ENCODE data around the gene TTC12. TPM values are rescaled to one million over a fixed set of nuclear protein-coding genes. Genes with fewer than 3 reads are reported as not detected.
"Not testable (repeated sequence)": the region's sequence is repeated elsewhere in the genome, so short reads cannot be mapped to it uniquely, and the experiment has no call there.

TTC12 gene
- polyA plus RNA-seq, 1 donor = 10.8 TPM

DNA sequence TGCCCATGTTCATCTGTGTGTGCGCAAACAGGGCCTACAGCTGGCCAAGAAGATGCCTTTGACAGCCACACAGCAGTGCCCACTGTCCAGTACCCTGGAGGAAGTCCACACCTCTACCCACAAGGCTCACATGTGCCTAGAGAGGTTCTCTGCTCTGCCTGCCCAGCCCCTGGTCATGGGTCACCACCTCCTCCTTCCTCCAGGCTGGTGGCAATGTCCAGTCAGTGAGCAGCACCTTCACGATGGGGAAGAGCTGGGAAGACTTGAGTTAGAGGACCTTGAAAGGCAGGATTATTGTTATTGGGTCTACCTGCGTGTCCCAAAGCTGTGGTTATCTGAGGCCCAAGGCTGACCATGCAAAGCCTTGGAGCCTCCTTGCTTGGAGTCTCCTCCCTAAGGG, 28.4 kb upstream of the TTC12 start:
- DNase-seq = no peak

DNA sequence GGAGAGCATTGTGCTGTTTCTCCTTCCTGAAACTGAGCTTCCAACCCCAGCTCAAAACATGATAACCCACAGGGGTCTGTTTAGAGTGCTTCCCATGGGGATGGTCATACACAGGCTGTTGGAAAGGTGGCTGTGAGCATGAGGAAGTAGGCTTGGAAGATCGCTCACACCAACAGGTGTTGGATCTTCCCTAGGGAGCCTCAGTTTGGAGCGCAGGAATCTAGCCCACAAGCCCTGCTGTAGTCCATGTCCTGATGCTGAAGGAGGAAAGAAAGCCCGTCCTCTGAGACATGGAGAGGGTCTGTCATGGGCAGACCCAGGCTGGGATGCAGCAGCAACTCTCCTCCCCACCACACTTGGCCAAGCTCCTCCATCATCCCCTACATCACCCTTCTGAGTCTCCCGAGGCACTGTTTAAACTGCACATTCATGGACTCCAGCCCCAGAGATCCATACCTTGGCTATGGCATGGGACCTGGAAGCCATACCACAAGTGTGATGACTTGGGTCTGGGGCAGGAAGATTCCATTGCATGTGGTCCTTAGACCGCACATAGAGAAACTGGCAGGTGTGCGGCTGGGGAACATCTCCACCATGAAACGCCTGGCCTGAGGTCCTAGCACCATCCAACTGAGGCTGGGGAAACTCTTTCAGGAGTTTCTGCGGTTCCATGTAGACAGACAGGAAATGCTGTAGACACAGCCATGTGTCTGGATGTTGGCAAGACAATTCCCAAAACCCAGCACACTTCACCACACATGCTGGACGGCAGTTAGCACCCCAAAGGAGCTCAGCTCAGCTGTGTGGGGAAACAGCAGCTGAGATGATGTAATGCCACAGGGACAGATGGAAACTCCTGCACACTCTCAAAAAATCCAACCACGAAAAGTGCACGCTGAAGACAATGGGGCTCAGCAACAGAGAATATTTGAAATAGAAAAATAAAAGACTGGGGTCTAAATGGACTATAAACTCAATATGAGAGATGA, 27.6 kb upstream of the TTC12 start:
- DNase-seq = peak; percentile 26

DNA sequence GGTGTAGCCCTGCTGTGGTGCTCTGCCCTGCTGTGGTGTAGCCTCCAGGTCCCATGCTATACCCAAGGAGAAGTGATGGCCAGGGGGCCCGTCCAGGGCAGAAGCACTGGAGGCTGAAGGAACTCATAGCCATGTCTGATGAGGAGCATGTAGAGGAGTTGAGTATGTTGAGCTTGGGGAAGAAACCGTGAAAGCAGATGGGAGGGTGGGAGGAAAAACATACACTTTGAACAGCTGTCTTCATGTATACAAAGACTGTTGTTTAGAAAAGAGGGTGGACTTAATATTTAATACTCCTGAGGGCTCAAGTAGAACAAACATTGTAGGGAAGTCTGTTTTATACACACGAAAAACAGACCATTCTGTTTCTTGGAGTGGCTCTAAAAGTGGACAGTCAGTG, 26.6 kb upstream of the TTC12 start:
- DNase-seq = no peak

DNA sequence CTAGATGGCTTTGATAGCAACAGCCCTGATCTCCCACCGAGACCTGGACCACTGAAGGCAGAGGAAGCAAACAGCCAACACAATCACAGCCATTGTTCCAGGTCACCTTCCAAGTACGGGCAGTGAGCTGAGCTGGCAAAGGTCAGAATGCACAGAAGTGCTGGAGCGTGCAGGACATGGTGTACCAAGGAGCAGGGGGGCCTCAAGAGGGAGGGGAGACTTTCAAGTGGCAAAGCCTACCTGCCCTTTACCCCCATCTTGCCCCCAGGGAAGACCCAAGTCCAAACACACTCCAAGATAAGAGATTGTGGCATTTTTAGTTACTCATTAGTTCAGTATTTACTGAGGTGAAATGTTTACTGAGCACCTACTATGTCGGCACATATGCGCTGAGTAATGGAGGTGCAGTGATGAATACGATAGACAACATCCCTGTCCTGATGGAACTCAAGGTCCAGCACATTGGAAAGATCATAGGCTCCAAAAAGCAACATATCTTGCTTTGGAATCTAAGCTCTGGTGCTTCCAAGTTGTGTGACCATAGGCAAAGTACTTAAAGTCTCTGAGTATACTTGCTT, 26.0 kb upstream of the TTC12 start:
- no peak for DNase-seq

DNA sequence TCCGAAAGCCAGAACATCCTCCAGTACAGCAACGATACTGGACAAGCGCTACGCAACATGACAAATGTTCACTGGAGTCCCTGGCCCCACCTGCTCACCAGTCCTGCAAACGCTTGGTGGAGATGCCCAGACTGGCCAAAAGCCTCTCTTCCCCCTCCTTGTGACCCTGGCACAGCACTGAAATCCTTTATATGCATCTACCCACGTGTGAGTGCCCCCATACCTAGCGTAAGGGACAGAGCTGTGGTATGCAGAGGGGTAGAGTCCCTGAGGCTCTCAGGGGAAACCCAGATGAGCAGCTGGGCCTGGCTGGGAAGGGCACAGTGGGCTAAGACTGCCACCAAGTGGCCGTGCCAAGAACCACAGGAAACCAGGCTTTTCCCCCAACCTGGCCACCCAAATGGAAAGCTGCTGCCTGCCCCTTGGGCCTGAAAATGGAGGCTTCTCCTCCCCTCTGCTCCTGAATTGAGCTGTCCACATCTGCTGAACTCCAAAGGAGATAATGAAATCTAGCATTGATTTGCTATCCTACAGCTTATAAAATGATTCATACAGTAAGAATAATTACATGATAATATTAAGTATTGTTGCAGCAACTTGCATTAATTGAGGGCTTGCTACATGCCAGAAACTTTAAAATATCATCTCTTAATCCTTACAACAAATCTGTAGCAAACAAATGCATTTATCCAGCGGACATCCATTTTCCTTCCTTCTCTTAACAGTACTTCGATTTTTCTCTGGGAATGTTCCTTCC, 24.8 kb upstream of the TTC12 start:
- peak; percentile 40 for DNase-seq

DNA sequence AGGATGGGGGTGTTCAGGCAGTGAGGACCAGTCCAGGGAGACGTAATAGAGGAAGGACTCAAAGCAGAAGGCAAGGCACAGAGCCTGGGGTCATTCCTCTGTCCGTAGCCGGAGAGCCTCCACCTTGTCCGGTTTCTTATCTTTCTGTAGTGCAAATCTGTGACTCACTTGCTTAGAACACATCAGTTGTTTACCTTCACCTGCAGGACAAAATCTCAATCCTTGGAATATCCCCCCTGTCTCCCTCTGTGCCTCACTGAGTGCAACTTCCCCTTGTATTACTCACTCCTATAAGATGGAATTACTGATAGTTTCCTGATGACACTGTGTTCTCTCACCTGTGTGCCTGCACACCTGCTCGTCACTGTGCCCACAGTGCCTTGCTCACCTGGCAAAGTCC, 20.4 kb upstream of the TTC12 start:
- no peak for DNase-seq

DNA sequence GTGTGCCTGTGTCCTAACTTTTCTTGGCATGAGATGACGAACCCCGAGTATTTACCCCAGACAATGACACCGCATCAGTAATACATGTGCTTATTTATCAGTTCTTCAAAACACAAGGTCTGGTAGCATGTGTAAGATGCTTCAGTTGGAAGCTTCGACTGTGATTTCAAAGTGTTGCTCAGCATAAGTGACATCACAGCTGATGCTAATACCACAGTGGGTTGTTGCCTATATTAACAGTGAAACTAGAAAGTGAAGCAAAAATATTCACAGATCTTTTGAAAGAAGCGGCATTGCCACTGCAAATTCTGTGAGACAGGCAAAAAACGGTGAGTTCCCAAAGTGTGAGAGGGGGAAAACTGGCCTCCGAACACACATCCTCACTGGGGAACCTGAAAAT, 18.4 kb upstream of the TTC12 start:
- DNase-seq = no peak

DNA sequence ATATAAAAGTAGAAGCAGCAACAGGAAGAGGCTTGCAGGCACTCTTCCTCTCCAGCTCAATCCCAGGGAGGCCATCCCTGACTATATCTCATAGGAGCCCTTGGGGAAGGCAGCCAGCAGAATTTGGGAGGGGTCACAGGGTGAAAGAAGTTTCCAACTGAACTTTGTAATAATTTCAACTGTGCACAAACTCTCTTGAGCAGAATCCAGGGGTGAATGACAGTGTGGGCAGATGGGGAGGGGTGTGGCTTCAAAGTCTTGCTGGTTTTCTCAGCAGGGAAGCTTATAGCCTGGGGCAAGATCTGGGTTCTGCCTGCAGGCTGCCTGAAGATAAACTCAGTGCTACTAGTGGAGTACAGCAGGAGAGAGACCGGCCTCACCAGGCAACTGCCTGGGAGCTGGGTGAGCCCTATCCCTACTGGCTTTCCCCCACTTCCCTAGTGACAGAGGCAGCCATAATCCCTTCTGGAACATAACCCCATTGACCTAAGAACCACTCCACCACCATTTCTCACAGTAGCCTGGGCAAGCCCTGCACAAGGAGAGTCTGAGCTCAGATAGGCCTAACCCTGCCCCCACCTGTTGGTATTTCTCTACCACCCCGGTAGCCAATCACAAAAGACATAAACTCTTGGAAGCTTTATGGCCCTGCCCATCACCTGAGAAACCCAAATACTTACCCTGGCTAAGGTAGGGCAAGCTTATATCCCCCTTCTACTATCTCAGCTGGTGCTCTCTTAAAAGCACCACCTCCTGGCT, 17.8 kb upstream of the TTC12 start:
- DNase-seq = no peak

DNA sequence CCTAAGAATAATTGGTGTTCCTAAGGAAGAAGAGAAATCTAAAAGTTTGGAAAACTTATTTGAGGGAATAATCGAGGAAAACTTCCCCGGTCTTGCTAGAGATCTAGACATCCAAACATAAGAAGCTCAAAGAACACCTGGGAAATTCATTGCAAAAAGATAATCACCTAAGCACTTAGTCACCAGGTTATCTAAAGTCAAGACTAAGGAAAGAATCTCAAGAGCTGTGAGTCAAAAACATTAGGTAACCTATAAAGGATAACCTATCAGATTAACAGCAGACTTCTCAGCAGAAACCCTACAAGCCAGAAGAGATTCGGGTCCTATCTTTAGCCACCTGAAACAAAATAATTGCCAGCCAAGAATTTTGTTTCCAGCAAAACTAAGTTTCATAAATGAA, 15.9 kb upstream of the TTC12 start:
- not testable (repeated sequence) for DNase-seq

DNA sequence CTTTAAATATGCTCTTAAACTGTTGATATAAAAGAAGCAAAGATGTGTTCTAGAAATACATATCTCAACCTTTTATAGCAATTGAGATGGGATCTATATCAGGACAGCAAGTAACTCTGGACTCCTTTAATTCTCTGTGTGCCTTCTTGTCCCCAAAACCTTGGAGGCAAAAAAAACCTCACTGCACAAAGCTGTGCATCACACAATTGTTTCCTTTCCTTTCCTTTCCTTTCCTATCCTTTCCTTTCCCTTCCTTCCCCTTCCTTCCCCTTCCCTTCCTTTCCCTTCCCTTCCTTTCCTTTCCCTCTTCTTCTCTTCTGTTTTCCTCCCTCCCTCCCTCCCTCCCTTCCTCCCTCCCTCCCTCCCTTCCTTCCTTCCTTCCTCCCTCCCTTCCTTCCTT, 9.5 kb upstream of the TTC12 start:
- no peak for DNase-seq

DNA sequence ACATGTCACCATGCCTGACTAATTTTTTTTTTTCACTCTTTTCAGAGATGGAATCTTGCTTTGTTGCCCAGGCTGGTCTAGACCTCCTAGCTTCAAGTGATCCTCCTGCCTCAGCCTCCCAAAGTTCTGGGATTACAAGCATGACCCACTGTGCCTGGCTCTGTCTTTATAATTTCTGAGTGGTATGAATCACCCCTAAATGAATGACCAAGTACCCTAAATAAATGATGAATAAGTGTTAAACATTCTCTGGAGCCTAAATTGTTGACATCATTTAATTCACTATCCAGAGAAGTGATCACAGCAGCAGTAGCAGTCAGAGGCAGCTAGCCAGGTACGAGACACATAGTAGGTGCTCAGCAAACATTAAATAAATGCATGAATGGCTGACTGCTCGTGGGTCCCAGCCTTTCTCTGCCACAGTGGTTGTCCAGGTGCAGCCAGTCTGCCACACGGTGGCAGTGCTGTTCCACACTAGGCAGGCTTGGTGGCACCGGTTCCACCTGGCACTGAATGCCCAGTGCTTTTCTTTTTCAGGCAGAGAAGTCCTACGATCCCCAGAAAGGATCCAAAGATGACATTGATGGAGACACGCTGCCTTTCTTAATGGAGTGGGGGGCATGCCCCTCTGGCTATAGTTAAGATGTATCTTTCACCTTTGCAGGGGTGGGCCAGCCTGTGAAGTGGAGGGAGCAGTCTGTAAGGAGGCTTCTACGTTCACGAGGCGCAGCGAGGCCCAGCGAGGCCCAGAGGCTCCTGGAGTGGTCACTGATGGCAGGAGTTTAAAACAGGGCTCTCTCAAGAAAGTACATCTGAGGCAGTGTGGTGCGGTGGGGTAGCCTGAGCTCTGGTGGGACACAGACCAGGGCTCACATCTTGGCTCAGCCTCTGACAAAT, 8.7 kb upstream of the TTC12 start:
- DNase-seq = peak; percentile 51

DNA sequence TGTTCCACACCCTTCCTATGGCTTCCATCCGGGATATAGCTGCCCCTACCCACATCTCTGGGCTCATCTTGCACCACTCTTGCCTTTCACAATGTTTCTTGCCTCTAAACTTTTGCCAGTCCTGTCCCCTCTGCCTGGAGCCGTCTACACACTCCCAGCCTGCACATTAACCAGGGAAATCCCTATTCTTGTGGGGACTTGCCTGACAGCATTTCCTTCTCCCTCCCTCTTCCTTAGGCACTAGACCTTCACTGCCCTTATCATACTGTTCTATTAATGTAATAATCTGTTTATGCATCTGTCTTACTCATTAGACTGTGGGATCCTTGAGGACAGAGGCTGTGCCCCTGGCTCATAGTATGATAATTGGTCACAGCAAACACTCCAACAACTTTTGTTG, 5.8 kb upstream of the TTC12 start:
- DNase-seq = no peak

DNA sequence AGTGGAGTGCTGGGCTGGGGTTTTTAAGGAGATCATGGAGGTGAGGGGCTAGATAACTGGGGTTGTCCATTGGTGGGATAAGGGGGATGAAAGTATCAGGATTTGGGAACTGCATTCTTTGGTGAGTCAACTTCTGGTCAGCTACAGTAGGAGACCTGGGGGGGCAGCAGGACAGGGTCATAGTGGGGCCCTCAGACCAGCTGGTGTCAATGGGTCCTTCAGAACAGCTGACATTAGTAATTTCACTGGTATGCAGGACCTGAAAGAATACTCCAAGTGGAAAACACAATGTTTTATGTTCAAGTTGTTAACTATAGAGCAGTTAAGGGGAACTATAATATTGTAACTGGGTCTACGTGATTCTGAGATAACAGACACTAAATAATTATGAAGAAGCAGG, 2.8 kb upstream of the TTC12 start:
- no peak for DNase-seq

DNA sequence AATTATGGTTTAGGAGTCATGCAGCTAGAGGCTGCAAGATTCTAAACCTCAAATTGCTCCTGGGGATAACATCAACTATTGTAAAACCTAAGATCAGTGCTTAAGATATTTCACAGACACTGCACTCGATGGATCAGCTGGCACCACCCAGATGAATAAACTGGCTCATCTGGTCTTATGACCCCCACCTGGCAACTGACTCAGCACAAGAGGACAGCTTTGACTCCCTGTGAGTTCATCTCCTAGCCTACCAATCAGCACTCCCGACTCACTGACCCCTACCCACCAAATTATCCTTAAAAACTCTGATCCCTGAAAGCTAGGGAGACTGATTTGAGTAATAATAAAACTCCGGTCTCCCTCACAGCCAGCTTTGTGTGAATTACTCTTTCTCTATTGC, 782 bp upstream of the TTC12 start:
- no peak for DNase-seq

DNA sequence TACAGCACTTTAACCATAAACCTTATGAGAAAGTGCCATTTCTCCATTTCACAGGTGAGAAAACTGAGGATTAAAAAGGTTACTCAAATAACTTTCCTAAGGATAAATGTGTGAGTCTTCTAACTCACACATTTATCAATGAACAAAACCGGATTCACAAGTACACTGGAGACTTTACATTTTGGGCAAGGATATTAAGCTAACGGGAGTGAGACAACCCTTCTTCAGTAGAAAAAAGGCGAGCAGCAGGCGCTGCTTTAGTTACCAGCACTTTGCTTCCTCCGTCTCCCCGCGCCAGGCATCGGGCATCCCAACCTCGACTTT, 356 bp upstream of the TTC12 start:
- DNase-seq = no peak

DNA sequence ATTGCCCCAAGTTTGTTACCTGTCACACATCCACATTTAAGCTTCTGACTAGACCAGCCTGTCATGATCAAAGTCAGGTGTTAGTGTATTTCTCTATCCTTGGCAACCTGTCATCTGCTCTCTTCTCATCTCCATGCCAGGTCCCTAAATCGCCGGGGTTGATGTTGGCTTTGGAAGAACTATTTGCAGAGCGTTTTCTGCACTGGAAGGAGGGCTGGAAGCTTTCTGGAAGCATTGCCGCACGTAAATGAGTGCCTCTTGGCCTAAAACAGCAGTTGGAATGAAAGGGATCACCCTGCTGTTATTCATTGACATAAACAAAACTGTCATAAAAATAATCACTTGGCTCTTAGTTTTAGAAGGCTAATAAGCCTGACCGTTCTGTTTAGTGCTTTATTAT, 1.4 kb downstream of the TTC12 start:
- no peak for DNase-seq

DNA sequence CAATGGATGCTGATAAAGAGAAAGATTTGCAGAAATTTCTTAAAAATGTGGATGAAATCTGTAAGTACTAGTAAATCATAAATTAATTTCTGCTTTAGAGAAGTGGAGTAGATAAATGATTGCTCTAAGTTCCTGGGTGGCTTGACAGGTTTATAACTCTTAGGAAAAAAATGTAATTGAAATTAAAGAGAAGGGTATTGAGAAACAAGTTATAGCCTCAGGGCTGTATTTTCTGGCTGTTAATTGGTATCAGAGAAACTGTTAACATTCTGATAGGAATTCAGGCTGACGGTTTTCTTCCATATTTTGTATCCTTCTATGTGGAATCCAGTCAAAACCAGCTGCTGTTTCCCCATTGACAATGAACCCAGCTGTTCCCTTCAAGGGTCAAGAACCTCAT, 1.9 kb downstream of the TTC12 start:
- DNase-seq = no peak

DNA sequence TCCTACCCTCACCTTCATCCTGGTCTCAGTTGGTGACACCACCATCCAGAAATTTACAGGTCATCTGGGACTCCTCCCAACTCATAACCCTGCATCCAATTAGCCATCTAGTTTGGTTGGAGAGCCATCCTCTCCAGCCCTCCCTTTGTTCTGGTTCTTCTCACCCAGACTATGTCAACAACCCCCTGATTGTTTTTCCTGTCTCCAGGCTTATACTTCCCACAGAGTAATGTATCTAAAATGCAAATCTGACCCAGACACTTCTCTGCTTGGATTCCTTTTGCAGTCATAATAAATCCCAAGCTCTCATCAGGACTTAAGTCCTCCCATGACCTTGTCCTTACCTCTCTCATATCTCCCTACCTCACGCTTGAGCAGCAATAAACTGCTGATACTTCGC, 3.0 kb downstream of the TTC12 start:
- DNase-seq = no peak

DNA sequence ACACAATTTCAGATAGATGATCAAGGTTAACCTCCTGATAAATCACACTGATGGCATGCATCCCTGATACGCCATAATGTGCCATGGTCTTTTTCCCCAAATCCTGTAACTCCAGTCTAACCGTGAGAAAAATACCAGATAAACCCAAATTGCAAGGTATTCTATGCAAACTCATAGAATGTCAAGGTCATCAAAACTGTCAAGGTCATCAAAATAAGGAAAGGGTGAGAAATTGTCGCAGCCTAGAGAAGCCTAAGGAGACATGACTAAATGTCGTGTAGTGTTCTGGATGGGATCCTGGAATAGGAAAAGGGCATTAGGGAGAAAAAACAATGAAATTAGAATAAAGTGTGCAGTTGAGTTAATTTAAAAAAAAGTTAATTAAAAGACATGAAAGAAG, 4.7 kb downstream of the TTC12 start:
- DNase-seq = no peak

DNA sequence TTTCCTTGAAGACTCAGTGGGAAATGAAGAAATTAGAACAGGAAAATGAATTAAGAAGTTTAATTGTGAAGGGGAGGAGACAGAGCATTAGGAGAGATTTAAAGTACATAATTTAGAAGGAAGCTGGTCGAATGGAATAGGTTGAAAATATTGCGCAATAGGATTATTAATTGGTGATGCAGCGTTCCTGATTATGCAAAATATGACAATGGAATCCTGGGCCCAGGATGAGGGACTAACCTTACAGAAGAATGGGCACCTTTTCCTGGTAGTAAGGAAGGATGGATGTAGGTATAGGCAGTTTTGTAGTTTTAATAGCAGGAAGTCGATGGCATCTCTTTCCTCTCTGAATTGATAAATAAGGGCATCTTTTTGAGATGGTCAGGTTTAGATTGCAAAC, 7.8 kb downstream of the TTC12 start:
- no peak for DNase-seq

DNA sequence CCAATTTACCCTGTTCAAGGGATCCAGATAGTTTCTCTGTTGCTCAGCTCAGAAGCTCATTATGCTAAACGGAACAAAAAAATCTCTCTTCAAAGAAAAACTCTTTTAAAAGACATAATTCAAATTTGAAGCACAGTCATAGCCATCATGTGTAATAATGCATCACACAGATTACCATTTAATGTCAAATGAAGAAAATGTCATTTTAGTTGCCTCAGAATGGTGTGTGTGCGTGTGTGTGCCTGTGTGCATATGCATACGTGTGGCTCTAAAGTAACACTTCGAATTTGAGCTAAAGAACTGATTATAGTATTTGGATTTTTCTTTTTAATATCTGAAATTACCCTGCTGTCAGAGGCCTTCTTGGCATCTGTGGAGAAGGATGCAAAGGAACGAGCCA, 9.9 kb downstream of the TTC12 start:
- no peak for DNase-seq

DNA sequence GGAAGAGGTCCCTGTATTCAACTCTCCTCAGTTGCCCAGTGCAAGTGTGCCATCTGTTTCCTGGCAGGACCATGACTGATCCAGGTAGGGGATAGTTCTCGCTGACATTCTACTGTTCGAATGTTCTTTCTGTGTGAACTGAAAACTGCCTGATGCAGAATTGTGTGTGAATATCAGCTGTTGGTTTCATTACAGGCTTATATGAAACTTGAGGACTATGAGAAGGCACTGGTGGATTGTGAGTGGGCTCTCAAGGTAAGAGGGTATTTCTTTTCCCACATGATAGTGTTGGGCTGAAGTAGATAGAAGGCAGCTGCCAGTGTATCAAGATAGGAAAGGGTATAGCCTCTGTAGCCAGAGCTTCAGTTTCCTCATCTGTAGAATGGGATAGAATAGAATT, 15.3 kb downstream of the TTC12 start:
- no peak for DNase-seq

All from hindlimb muscle (tissue), 1 donor.